H1 (cell line): Measurements from ENCODE around the gene TSNAXIP1. TPM values are rescaled to one million over a fixed set of nuclear protein-coding genes. Genes with fewer than 3 reads are reported as not detected.

Experiments used
- CTCF ChIA-PET: fragments of 300-600 bp; sonication (Branson Sonifier 250); formaldehyde crosslinking; loops from one replicate; lab custom pipeline; 2021; ENCODE audit not compliant: partially characterized antibody; lab: Charles Lee
- POLR2A ChIA-PET: fragments of 300-600 bp; sonication (Branson Sonifier 250); formaldehyde crosslinking; loops from one replicate; lab custom pipeline; 2021; ENCODE audit warnings: inconsistent platforms; ENCODE audit not compliant: partially characterized antibody; lab: Charles Lee
- DNase-seq, 2 experiments: peaks; one replicate each; pipeline versions ENCODE4 v3.0.0 to v3.0.0-alpha.2; 2010 to 2022; ENCODE audit warnings: low spot score in 2 of 2, low read depth in 1 of 2, mixed read lengths in 1 of 2
- FAIRE-seq: peaks from 2 replicates; lab custom pipeline; 2011; peaks lifted over from hg19 to GRCh38; lab: Jason Lieb, UNC
- H2AFZ ChIP-seq: 2 replicates; pipeline ENCODE4 v1.8.1; 2012; ENCODE audit warnings: low read length, inconsistent platforms
- H2AK5ac ChIP-seq: 2 replicates; pipeline ENCODE4 v1.6.1; 2013; ENCODE audit warnings: low read depth, low read length
- H2BK120ac ChIP-seq: replicated peaks from 2 replicates; pipeline ENCODE3; 2013; ENCODE audit warnings: low read depth, low read length, inconsistent platforms
- H2BK12ac ChIP-seq: 2 replicates; pipeline ENCODE4 v1.6.1; 2013; ENCODE audit warnings: low read depth, low read length
- H2BK15ac ChIP-seq: 2 replicates; pipeline ENCODE4 v1.6.1; 2013; ENCODE audit warnings: low read length
- H2BK20ac ChIP-seq: 2 replicates; pipeline ENCODE4 v1.6.1; 2013; ENCODE audit warnings: low read length
- H2BK5ac ChIP-seq: 2 replicates; pipeline ENCODE4 v1.6.1; 2013; ENCODE audit warnings: low read depth, low read length
- H3K14ac ChIP-seq: 2 replicates; pipeline ENCODE4 v1.6.1; 2013; ENCODE audit warnings: inconsistent platforms; ENCODE audit not compliant: insufficient read length
- H3K18ac ChIP-seq: 2 replicates; pipeline ENCODE4 v1.6.1; 2013; ENCODE audit warnings: low read length; ENCODE audit errors: extremely low read depth
- H3K23ac ChIP-seq: 2 replicates; pipeline ENCODE4 v1.6.1; 2013; ENCODE audit warnings: inconsistent platforms; ENCODE audit not compliant: insufficient read length
- H3K23me2 ChIP-seq: 2 replicates; pipeline ENCODE4 v1.6.1; 2013; ENCODE audit warnings: low read depth, low read length
- H3K27ac ChIP-seq: 2 replicates; pipeline ENCODE4 v1.6.1; 2011; ENCODE audit warnings: low read depth, low read length, inconsistent platforms
- H3K27me3 ChIP-seq, 4 experiments: replicated peaks in 1 of 4; 1 replicate in 1 of 4; 2 replicates in 3 of 4; pipeline versions ENCODE4 v1.6.1 to v1.8.1; 2011 to 2013; ENCODE audit warnings: low read length in 3 of 4, mild to moderate bottlenecking in 3 of 4, inconsistent platforms in 2 of 4, mixed read lengths in 2 of 4, moderate library complexity in 1 of 4; ENCODE audit not compliant: control insufficient read depth in 3 of 4, insufficient read depth in 3 of 4; ENCODE audit errors: extremely low read depth in 1 of 4
- H3K36me3 ChIP-seq, 4 experiments: 2 replicates each; pipeline versions ENCODE4 v1.6.1 to v1.8.1; 2011 to 2013; ENCODE audit warnings: mild to moderate bottlenecking in 4 of 4, low read length in 3 of 4, moderate library complexity in 2 of 4, control low read depth in 1 of 4, inconsistent platforms in 1 of 4; ENCODE audit not compliant: insufficient read depth in 4 of 4, control insufficient read depth in 2 of 4
- H3K4ac ChIP-seq: replicated peaks from 2 replicates; pipeline ENCODE3; 2013; ENCODE audit warnings: low read length, low read depth, mixed read lengths, inconsistent platforms; ENCODE audit not compliant: insufficient read length
- H3K4me1 ChIP-seq, 4 experiments: replicated peaks in 1 of 4; 1 replicate in 1 of 4; 2 replicates in 3 of 4; pipeline versions ENCODE4 v1.6.1 to v1.8.1; 2011 to 2013; ENCODE audit warnings: low read length in 3 of 4, inconsistent platforms in 2 of 4, mixed read lengths in 1 of 4; ENCODE audit not compliant: insufficient read depth in 4 of 4, control insufficient read depth in 3 of 4
- H3K4me2 ChIP-seq, 2 experiments: 2 replicates each; pipeline versions ENCODE4 v1.6.1 to v1.8.1; 2011 to 2013; ENCODE audit warnings: low read depth in 2 of 2, low read length in 2 of 2, control low read depth in 1 of 2, inconsistent platforms in 1 of 2, mild to moderate bottlenecking in 1 of 2; ENCODE audit not compliant: insufficient read depth in 1 of 2
- H3K4me3 ChIP-seq, 4 experiments: fragments of 200-600, 300-600 bp in 1 of 4; sonication (generic), shearing (Covaris generic), sonication (Bioruptor Twin) in 1 of 4; 2 replicates each; pipeline versions ENCODE4 v1.5.1 to v1.8.1; 2011 to 2016; ENCODE audit warnings: low read length in 4 of 4, low read depth in 3 of 4, control low read depth in 2 of 4, inconsistent platforms in 2 of 4, mild to moderate bottlenecking in 2 of 4, mixed read lengths in 1 of 4, moderate library complexity in 1 of 4; ENCODE audit not compliant: insufficient read depth in 2 of 4; ENCODE audit errors: extremely low read depth in 1 of 4
- H3K56ac ChIP-seq: replicated peaks from 2 replicates; pipeline ENCODE3; 2013; ENCODE audit warnings: low read depth, mild to moderate bottlenecking, mixed read lengths, low read length, inconsistent platforms; ENCODE audit not compliant: insufficient read length
- H3K79me1 ChIP-seq: 2 replicates; pipeline ENCODE4 v1.6.1; 2013; ENCODE audit warnings: low read depth, low read length, control low read depth
- H3K79me2 ChIP-seq, 2 experiments: 2 replicates each; pipeline versions ENCODE4 v1.6.1 to v1.8.1; 2012 to 2013; ENCODE audit warnings: low read length in 2 of 2, mild to moderate bottlenecking in 2 of 2, inconsistent platforms in 1 of 2; ENCODE audit not compliant: insufficient read depth in 2 of 2, control insufficient read depth in 1 of 2
- H3K9ac ChIP-seq, 4 experiments: replicated peaks in 1 of 4; 1 replicate in 1 of 4; 2 replicates in 3 of 4; pipeline versions ENCODE4 v1.6.1 to v1.8.1; 2011 to 2013; ENCODE audit warnings: low read depth in 3 of 4, low read length in 3 of 4, control low read depth in 2 of 4, mild to moderate bottlenecking in 2 of 4, moderate library complexity in 2 of 4, inconsistent platforms in 1 of 4; ENCODE audit errors: extremely low read depth in 1 of 4
- H3K9me3 ChIP-seq, 2 experiments: 2 replicates each; pipeline versions ENCODE4 v1.6.1 to v1.8.1; 2012 to 2013; ENCODE audit warnings: mild to moderate bottlenecking in 2 of 2, moderate library complexity in 2 of 2, control low read depth in 1 of 2, inconsistent platforms in 1 of 2, low read depth in 1 of 2, low read length in 1 of 2, mixed read lengths in 1 of 2; ENCODE audit not compliant: insufficient read depth in 2 of 2
- H4K20me1 ChIP-seq, 2 experiments: replicated peaks in 1 of 2; 2 replicates each; pipeline versions ENCODE3 to v1.8.1; 2011 to 2013; ENCODE audit warnings: inconsistent platforms in 2 of 2, low read length in 2 of 2, mild to moderate bottlenecking in 1 of 2; ENCODE audit not compliant: insufficient read depth in 2 of 2, control insufficient read depth in 1 of 2
- H4K5ac ChIP-seq: 2 replicates; pipeline ENCODE4 v1.6.1; 2013; ENCODE audit warnings: low read length, low read depth, mixed read lengths, inconsistent platforms; ENCODE audit not compliant: insufficient read length
- H4K8ac ChIP-seq: 2 replicates; pipeline ENCODE4 v1.8.0; 2013; ENCODE audit warnings: mild to moderate bottlenecking, moderate library complexity, low read length, inconsistent platforms; ENCODE audit not compliant: insufficient read depth; ENCODE audit errors: extremely low read depth
- H4K91ac ChIP-seq: replicated peaks from 2 replicates; pipeline ENCODE3; 2013; ENCODE audit warnings: low read length, mixed read lengths, inconsistent platforms; ENCODE audit not compliant: insufficient read length
- ASH2L ChIP-seq: fragments of 200-600, 300-600 bp; sonication (generic); IDR thresholded peaks from one replicate; pipeline ENCODE4 v1.7.1; 2017; ENCODE audit warnings: low read length
- CTBP2 ChIP-seq: IDR thresholded peaks from 2 replicates; pipeline ENCODE4 v1.7.0; 2011; ENCODE audit warnings: borderline replicate concordance, mild to moderate bottlenecking, moderate library complexity, mixed read lengths, low read length; ENCODE audit not compliant: insufficient read depth, insufficient read length
- PHF8 ChIP-seq: fragments of 200-600 bp; sonication (generic); conservative IDR thresholded peaks from 2 replicates; pipeline ENCODE4 v1.7.1; 2012; ENCODE audit warnings: low read depth, mild to moderate bottlenecking, inconsistent platforms, low read length, moderate library complexity
- SIN3A ChIP-seq, 2 experiments: IDR thresholded peaks in 1 of 2; conservative IDR thresholded peaks in 1 of 2; 2 replicates each; pipeline ENCODE4 v1.6.1; 2011 to 2012; ENCODE audit warnings: low read length in 2 of 2, improper control_type of control experiment in 1 of 2, low read depth in 1 of 2, mild to moderate bottlenecking in 1 of 2
- TBP ChIP-seq: IDR thresholded peaks from 2 replicates; pipeline ENCODE4 v1.6.1; 2011; ENCODE audit warnings: low read depth, low read length, improper control_type of control experiment
- YY1 ChIP-seq: IDR thresholded peaks from 2 replicates; pipeline ENCODE4 v1.6.1; 2011; ENCODE audit warnings: low read depth, mild to moderate bottlenecking, low read length
- WGBS, 2 experiments: shearing (Covaris generic) in 1 of 2; methylation state at CpG; one replicate each; pipeline versions ENCODE4 v1.1.6 to v1.1.7; 2013 to 2015; ENCODE audit warnings: low lambda C conversion rate in 2 of 2, mixed read lengths in 2 of 2, inconsistent platforms in 1 of 2, low coverage in 1 of 2, missing lambda C conversion rate in 1 of 2; ENCODE audit not compliant: insufficient replicate concordance in 2 of 2, insufficient coverage in 1 of 2, insufficient read length in 1 of 2; ENCODE audit errors: extremely low coverage in 1 of 2, missing lambda C conversion rate in 1 of 2; 5-methylcytosine and 5-hydroxymethylcytosine counted together
- polyA plus RNA-seq, 7 experiments: library from polyadenylated mRNA; depleted of rRNA in 3 of 7; stranded (reverse) in 5 of 7; unstranded in 2 of 7; fragments of >200 nt in 5 of 7; fragments of 200-250 nt in 2 of 7; gene quantifications; 1 replicate in 5 of 7; 2 replicates in 1 of 7; 4 replicates in 1 of 7; pipeline versions ENCODE4 v1.2.1 to v1.2.3, GENCODE V29; 2011 to 2013; ENCODE audit warnings: missing spikeins in 2 of 7, mixed read lengths in 2 of 7
- total RNA-seq: library from RNA; stranded (reverse); fragmentation: NEBNext Ultra II Directional; extraction: Animal tissue kit (Norgen Biotek cat#: 25700); gene quantifications from 2 replicates; pipeline ENCODE4 v1.2.1, GENCODE V29; 2021
- TF ChIP-seq, protein P1 (sequence below): IDR thresholded peaks from 2 replicates; pipeline ENCODE4 v1.6.1; 2012; ENCODE audit warnings: inconsistent platforms
- TF ChIP-seq, protein P2 (sequence below): IDR thresholded peaks from 2 replicates; pipeline ENCODE4 v1.6.1; 2012; ENCODE audit warnings: inconsistent platforms

TSNAXIP1 gene
- total and polyA plus RNA-seq, 2 of the 8 experiments (the other 6 are each of a cell fraction or from before 2014, with no cell fraction given) = 0.37 to 0.94 TPM

DNA sequence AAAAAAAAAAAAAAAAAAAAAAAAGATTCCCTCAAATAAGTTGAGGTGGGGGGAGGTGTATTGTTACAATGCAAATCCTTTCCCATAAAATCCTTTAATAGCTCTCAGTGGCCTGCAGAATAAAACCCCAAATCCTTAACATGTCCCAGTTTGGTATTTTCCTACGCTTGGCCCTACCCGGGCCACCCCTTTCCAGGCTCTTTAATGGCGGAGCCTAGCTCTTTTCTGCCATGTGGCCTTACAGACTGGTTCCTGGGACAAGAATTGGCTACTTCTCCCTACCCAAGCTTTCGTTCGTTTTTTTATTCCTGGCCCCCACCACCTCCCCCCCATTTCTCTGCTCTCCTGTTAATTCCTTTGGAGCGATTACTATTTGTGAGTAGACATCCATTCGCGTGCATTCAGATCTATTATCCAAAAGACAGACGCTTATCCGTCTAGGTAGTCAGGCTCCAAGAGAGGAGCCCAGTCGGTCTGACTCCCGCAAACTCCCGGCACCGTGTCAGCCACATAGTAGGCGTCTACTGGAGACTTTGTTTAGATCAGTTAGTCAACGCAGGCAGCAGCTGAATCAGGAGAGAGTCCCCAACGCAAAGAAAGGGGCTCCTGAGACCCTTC is 34.6 kb downstream of the TSNAXIP1 start:
- TF ChIP-seq TBP = no peak
- peak; percentile 87 for TF ChIP-seq YY1
- TF ChIP-seq SIN3A (conservative IDR thresholded peaks at IDR 0.05 in 1 of 2, IDR thresholded peaks at IDR 0.05 in 1 of 2; ENCODE audit: low read depth in 1 of 2, low read length in 2 of 2) = 0 out of 4 replicates have a peak, but pooled peaks of 1 of the 2 experiments have one; percentile 14
- 0 out of 2 replicates have a peak, but pooled peaks have one; percentile 49 for TF ChIP-seq PHF8
- TF ChIP-seq CTBP2 = no peak
- TF ChIP-seq ASH2L = peak; percentile 88
- TF ChIP-seq, protein P1, sequence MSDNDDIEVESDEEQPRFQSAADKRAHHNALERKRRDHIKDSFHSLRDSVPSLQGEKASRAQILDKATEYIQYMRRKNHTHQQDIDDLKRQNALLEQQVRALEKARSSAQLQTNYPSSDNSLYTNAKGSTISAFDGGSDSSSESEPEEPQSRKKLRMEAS = peak; percentile 53
- TF ChIP-seq, protein P2, sequence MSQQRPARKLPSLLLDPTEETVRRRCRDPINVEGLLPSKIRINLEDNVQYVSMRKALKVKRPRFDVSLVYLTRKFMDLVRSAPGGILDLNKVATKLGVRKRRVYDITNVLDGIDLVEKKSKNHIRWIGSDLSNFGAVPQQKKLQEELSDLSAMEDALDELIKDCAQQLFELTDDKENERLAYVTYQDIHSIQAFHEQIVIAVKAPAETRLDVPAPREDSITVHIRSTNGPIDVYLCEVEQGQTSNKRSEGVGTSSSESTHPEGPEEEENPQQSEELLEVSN = peak; percentile 76; the same call in 1 of the 2 replicates
- Histone ChIP-seq H4K91ac (peak overlapping the region; percentile 2), H3K4me2 (peak overlapping the region; percentile 50 to 94), H3K79me2 (peaks cover 0 to 26% of the 10 kb centered on the region in 2 experiments; a peak in 2 of 4 replicates), H3K4me1 (peaks cover 8 to 32% (median 17%) of the 10 kb centered on the region in 4 experiments), H2BK12ac (peak overlapping the region; percentile 53; the same call in 1 of the 2 replicates), H3K4me3 (peak overlapping the region; percentile 17 to 97 (median 95); a peak in 6 of 8 replicates), H2AFZ (peak overlapping the region; percentile 13; the same call in 1 of the 2 replicates), H3K23ac (no peak overlapping the region), H3K4ac (no peak overlapping the region), H2BK15ac (no peak overlapping the region), H4K20me1 (peaks cover 13 to 15% of the 10 kb centered on the region in 2 experiments), H2BK20ac (no peak overlapping the region), H2BK5ac (peak overlapping the region; percentile 97), H3K27me3 (no peaks in the 10 kb centered on the region), H4K8ac (peak overlapping the region; percentile 98), H3K79me1 (peaks cover 7% of the 10 kb centered on the region), H3K9ac (peak overlapping the region in 3 of 4 experiments; percentile 57 to 72 (median 64); a peak in 5 of 7 replicates), H3K27ac (peak overlapping the region; percentile 80), H2BK120ac (no peak overlapping the region), H3K56ac (peak overlapping the region; percentile 40), H2AK5ac (no peak overlapping the region), H3K23me2 (peaks cover 15% of the 10 kb centered on the region), H3K14ac (no peak overlapping the region), H4K5ac (peak overlapping the region; percentile 35), H3K9me3 (no peaks in the 10 kb centered on the region), H3K18ac (peak overlapping the region; percentile 19; the same call in 1 of the 2 replicates), H3K36me3 (no peaks in the 10 kb centered on the region)
- CTCF ChIA-PET = interaction anchor here (0.7 to 3.4 kb wide), 20 partner anchors 8 to 1366 kb away, joined by 3 to 33 read pairs (median 4); partner anchors contain the start of genes NRN1L, RANBP10 and TSNAXIP1
- POLR2A ChIA-PET = interaction anchor here (0.6 to 3.1 kb wide), 12 partner anchors 8 to 285 kb away, joined by 3 to 15 read pairs (median 4); partner anchors contain the start of genes NRN1L, RANBP10 and TSNAXIP1
- WGBS, 2 experiments = 53% methylated on average over 17 of the region's 17 CpGs; no CpG with 5 or more reads in 1 of the 2 experiments
- FAIRE-seq = no peak
- DNase-seq = no peak
